Stimulated activated CD4-positive, alpha-beta T cell treated with anti-CD3 and anti-CD28 coated beads, TNF-alpha, amount 100 ng/mL, for 48 hours (primary cell): Measurements from ENCODE around the gene PITPNC1.
A peak's percentile ranks its signal among the peaks of the same experiment; 100 is the strongest.

ENCODE experiments used
- DNase-seq, 3 donors: peaks; one replicate each; pipeline ENCODE4 v3.0.0-alpha.2; 2020; ENCODE audit warnings: low read depth in 3 of 3

PITPNC1 gene

GRCh38 chr17:67433248-67433924, 56.3 kb downstream of the PITPNC1 start:
- no peak for DNase-seq

- no peak for DNase-seq
These were observed 57.0 kb downstream of the PITPNC1 start for GRCh38 chr17:67434061-67434525.

- DNase-seq = peak in 2 of 3 donors; percentile 17 to 35
These were observed 58.0 kb downstream of the PITPNC1 start for GRCh38 chr17:67435122-67435521.

GRCh38 chr17:67435786-67436185, 58.7 kb downstream of the PITPNC1 start:
- DNase-seq = no peak

GRCh38 chr17:67436233-67436632, 59.2 kb downstream of the PITPNC1 start:
- no peak for DNase-seq

GRCh38 chr17:67438667-67439066, 61.6 kb downstream of the PITPNC1 start:
- DNase-seq = no peak

- no peak for DNase-seq
These were observed 62.2 kb downstream of the PITPNC1 start for GRCh38 chr17:67439269-67439668.

- no peak for DNase-seq
These were observed 63.4 kb downstream of the PITPNC1 start for GRCh38 chr17:67440277-67441051.

GRCh38 chr17:67441052-67441895, 64.2 kb downstream of the PITPNC1 start:
- peak; percentile 39 to 64 (median 57) for DNase-seq

- DNase-seq = no peak
These were observed 64.8 kb downstream of the PITPNC1 start for GRCh38 chr17:67441896-67442219.

- DNase-seq = no peak
These were observed 65.9 kb downstream of the PITPNC1 start for GRCh38 chr17:67442787-67443624.

GRCh38 chr17:67443931-67444595, 67.0 kb downstream of the PITPNC1 start:
- DNase-seq = no peak

GRCh38 chr17:67448449-67448848, 71.4 kb downstream of the PITPNC1 start:
- DNase-seq = no peak

GRCh38 chr17:67449065-67449464, 72.0 kb downstream of the PITPNC1 start:
- no peak for DNase-seq

GRCh38 chr17:67449845-67450755, 73.0 kb downstream of the PITPNC1 start:
- DNase-seq = no peak

GRCh38 chr17:67452681-67453554, 75.8 kb downstream of the PITPNC1 start:
- no peak for DNase-seq

- no peak for DNase-seq
These were observed 79.0 kb downstream of the PITPNC1 start for GRCh38 chr17:67456103-67456502.

GRCh38 chr17:67456889-67457288, 79.8 kb downstream of the PITPNC1 start:
- DNase-seq = no peak

- no peak for DNase-seq
These were observed 81.1 kb downstream of the PITPNC1 start for GRCh38 chr17:67458203-67458602.
